Astrocyte (in vitro differentiated cells and primary cell): ENCODE measurements around the gene TMEM237. TPM values are rescaled to one million over a fixed set of nuclear protein-coding genes. Genes with fewer than 3 reads are reported as not detected.

Experiments used
- DNase-seq: peaks from one replicate; pipeline ENCODE4 v3.0.0-alpha.2; 2010; ENCODE audit warnings: low read depth
- FAIRE-seq: peaks from 2 replicates; lab custom pipeline; 2011; peaks lifted over from hg19 to GRCh38; lab: Jason Lieb, UNC
- H2AFZ ChIP-seq: 2 replicates; pipeline ENCODE4 v1.6.0; 2012; ENCODE audit warnings: low read depth, low read length, inconsistent platforms
- H3K27ac ChIP-seq: 2 replicates; pipeline ENCODE4 v1.5.1; 2011; ENCODE audit warnings: low read depth, low read length, inconsistent platforms
- H3K27me3 ChIP-seq: 2 replicates; pipeline ENCODE4 v1.6.0; 2011; ENCODE audit warnings: low read length, inconsistent platforms; ENCODE audit not compliant: insufficient read depth
- H3K36me3 ChIP-seq: 2 replicates; pipeline ENCODE4 v1.5.1; 2011; ENCODE audit warnings: low read length, inconsistent platforms; ENCODE audit not compliant: insufficient read depth
- H3K4me1 ChIP-seq: 2 replicates; pipeline ENCODE4 v1.5.1; 2011; ENCODE audit warnings: low read length, inconsistent platforms; ENCODE audit not compliant: insufficient read depth
- H3K4me2 ChIP-seq: 2 replicates; pipeline ENCODE4 v1.6.0; 2012; ENCODE audit warnings: low read length, inconsistent platforms
- H3K4me3 ChIP-seq: 2 replicates; pipeline ENCODE4 v1.5.1; 2011; ENCODE audit warnings: low read depth, mild to moderate bottlenecking, low read length, inconsistent platforms; ENCODE audit not compliant: insufficient read depth
- H3K79me2 ChIP-seq: 2 replicates; pipeline ENCODE4 v1.6.0; 2012; ENCODE audit warnings: mild to moderate bottlenecking, low read length, inconsistent platforms; ENCODE audit not compliant: insufficient read depth
- H3K9ac ChIP-seq: 2 replicates; pipeline ENCODE4 v1.6.0; 2012; ENCODE audit warnings: mild to moderate bottlenecking, low read length, inconsistent platforms
- H3K9me3 ChIP-seq: 2 replicates; pipeline ENCODE4 v1.5.1; 2012; ENCODE audit warnings: low read depth, mild to moderate bottlenecking, low read length, inconsistent platforms; ENCODE audit not compliant: insufficient read depth
- H4K20me1 ChIP-seq: 2 replicates; pipeline ENCODE4 v1.6.0; 2012; ENCODE audit warnings: low read length, inconsistent platforms; ENCODE audit not compliant: insufficient read depth
- H3K27ac Mint-ChIP-seq: one replicate; pipeline ENCODE4 v1.8.0; 2021; ENCODE audit warnings: mild to moderate bottlenecking, mixed read lengths; ENCODE audit not compliant: unreplicated experiment
- H3K27me3 Mint-ChIP-seq: one replicate; pipeline ENCODE4 v1.8.0; 2021; ENCODE audit warnings: low read depth, mixed read lengths; ENCODE audit not compliant: unreplicated experiment
- H3K36me3 Mint-ChIP-seq: one replicate; pipeline ENCODE4 v1.8.0; 2021; ENCODE audit warnings: low read depth, mixed read lengths; ENCODE audit not compliant: unreplicated experiment
- H3K4me1 Mint-ChIP-seq: one replicate; pipeline ENCODE4 v1.8.0; 2021; ENCODE audit warnings: low read depth, mixed read lengths; ENCODE audit not compliant: unreplicated experiment
- H3K4me3 Mint-ChIP-seq: one replicate; pipeline ENCODE4 v1.8.0; 2021; ENCODE audit warnings: mild to moderate bottlenecking, moderate library complexity, mixed read lengths; ENCODE audit not compliant: unreplicated experiment
- H3K9me3 Mint-ChIP-seq: one replicate; pipeline ENCODE4 v1.8.0; 2021; ENCODE audit warnings: mild to moderate bottlenecking, mixed read lengths; ENCODE audit not compliant: unreplicated experiment
- CTCF ChIP-seq: IDR thresholded peaks from 2 replicates; pipeline ENCODE4 v1.5.1; 2011; ENCODE audit warnings: low read depth, mild to moderate bottlenecking, inconsistent platforms, low read length, moderate library complexity; ENCODE audit not compliant: insufficient read depth
- EZH2 ChIP-seq: IDR thresholded peaks from 2 replicates; pipeline ENCODE4 v1.6.1; 2012; ENCODE audit warnings: mild to moderate bottlenecking, low read length, inconsistent platforms; ENCODE audit not compliant: insufficient read depth
- total RNA-seq: library from RNA; stranded (reverse); gene quantifications from 2 replicates; pipeline ENCODE4 v1.2.1, GENCODE V29; 2021

The TMEM237 gene
- total RNA-seq, 1 donor from 2014 or later = 37.7 TPM

- Histone ChIP-seq H4K20me1 (no peaks in the 10 kb centered on the region), H3K4me2 (no peak overlapping the region), H2AFZ (no peak overlapping the region), H3K27me3 (no peaks in the 10 kb centered on the region), H3K9ac (no peak overlapping the region), H3K4me1 (peaks cover 6% of the 10 kb centered on the region), H3K27ac (no peak overlapping the region), H3K4me3 (no peak overlapping the region), H3K36me3 (peaks cover 47% of the 10 kb centered on the region), H3K9me3 (no peaks in the 10 kb centered on the region), H3K79me2 (peaks cover 46% of the 10 kb centered on the region)
- Mint-ChIP-seq H3K27ac (no peak overlapping the region), H3K4me1 (peaks cover 3% of the 10 kb centered on the region), H3K27me3 (no peaks in the 10 kb centered on the region), H3K4me3 (no peak overlapping the region), H3K36me3 (peaks cover 8% of the 10 kb centered on the region), H3K9me3 (no peaks in the 10 kb centered on the region)
- FAIRE-seq (peak; percentile 72), DNase-seq (no peak)
- no peak for TF ChIP-seq CTCF
- TF ChIP-seq EZH2 = no peak
Observed at GRCh38 chr2:201638326-201638725, 5.0 kb downstream of the TMEM237 start.

- Mint-ChIP-seq H3K36me3 (peaks cover 11% of the 10 kb centered on the region), H3K9me3 (no peaks in the 10 kb centered on the region), H3K4me1 (peaks cover 2% of the 10 kb centered on the region), H3K27me3 (no peaks in the 10 kb centered on the region), H3K27ac (no peak overlapping the region), H3K4me3 (no peak overlapping the region)
- DNase-seq = no peak
- H3K4me3 ChIP-seq = no peak overlapping the region
- no peak overlapping the region for H2AFZ ChIP-seq
- FAIRE-seq = no peak
- H3K36me3 ChIP-seq = peaks cover 81% of the 10 kb centered on the region
- H3K27ac ChIP-seq = no peak overlapping the region
- no peaks in the 10 kb centered on the region for H3K27me3 ChIP-seq
- H3K9me3 ChIP-seq = no peaks in the 10 kb centered on the region
- TF ChIP-seq CTCF (no peak), EZH2 (no peak)
- H4K20me1 ChIP-seq = no peaks in the 10 kb centered on the region
- H3K79me2 ChIP-seq = peaks cover 2% of the 10 kb centered on the region
- no peak overlapping the region for H3K4me2 ChIP-seq
- no peak overlapping the region for H3K9ac ChIP-seq
- no peaks in the 10 kb centered on the region for H3K4me1 ChIP-seq
Observed at GRCh38 chr2:201633661-201634249, 9.5 kb downstream of the TMEM237 start.

GRCh38 chr2:201631041-201631440 lies 12.3 kb downstream of the TMEM237 start:
- DNase-seq = no peak
- no peaks in the 10 kb centered on the region for H3K4me1 ChIP-seq
- H3K27me3 Mint-ChIP-seq = no peaks in the 10 kb centered on the region
- peaks cover 7% of the 10 kb centered on the region for H3K4me1 Mint-ChIP-seq
- FAIRE-seq = no peak
- TF ChIP-seq CTCF = no peak
- TF ChIP-seq EZH2 = no peak
- H4K20me1 ChIP-seq = no peaks in the 10 kb centered on the region
- H3K9ac ChIP-seq = no peak overlapping the region
- H3K36me3 Mint-ChIP-seq = peaks cover 6% of the 10 kb centered on the region
- H3K27me3 ChIP-seq = no peaks in the 10 kb centered on the region
- H3K4me3 Mint-ChIP-seq = no peak overlapping the region
- no peak overlapping the region for H3K27ac Mint-ChIP-seq
- no peaks in the 10 kb centered on the region for H3K9me3 ChIP-seq
- no peak overlapping the region for H3K4me2 ChIP-seq
- no peaks in the 10 kb centered on the region for H3K9me3 Mint-ChIP-seq
- no peaks in the 10 kb centered on the region for H3K79me2 ChIP-seq
- H3K36me3 ChIP-seq = peaks cover 77% of the 10 kb centered on the region
- no peak overlapping the region for H2AFZ ChIP-seq
- H3K27ac ChIP-seq = no peak overlapping the region
- H3K4me3 ChIP-seq = no peak overlapping the region
